Endodermal cell (in vitro differentiated cells): Measurements from ENCODE around the gene LCE3D. TPM values are rescaled to one million over a fixed set of nuclear protein-coding genes. Genes with fewer than 3 reads are reported as not detected.

ENCODE experiments used
- DNase-seq: peaks from one replicate; pipeline ENCODE4 v3.0.0-alpha.2; 2017
- H3K27ac ChIP-seq: 2 replicates; pipeline ENCODE4 v1.5.1; 2013; ENCODE audit warnings: mild to moderate bottlenecking, low read depth, low read length, moderate library complexity
- H3K27me3 ChIP-seq: 2 replicates; pipeline ENCODE4 v1.6.1; 2013; ENCODE audit warnings: mild to moderate bottlenecking, low read length, moderate library complexity; ENCODE audit not compliant: insufficient read depth, control insufficient read depth, poor library complexity, severe bottlenecking
- H3K36me3 ChIP-seq: 2 replicates; pipeline ENCODE4 v1.7.0; 2013; ENCODE audit warnings: mild to moderate bottlenecking, low read length, moderate library complexity; ENCODE audit not compliant: control insufficient read depth, insufficient read depth
- H3K4me1 ChIP-seq: one replicate; pipeline ENCODE4 v1.7.0; 2013; ENCODE audit warnings: low read length; ENCODE audit not compliant: control insufficient read depth, insufficient read depth
- H3K4me3 ChIP-seq: 2 replicates; pipeline ENCODE4 v1.5.1; 2013; ENCODE audit warnings: mild to moderate bottlenecking, low read length, moderate library complexity
- H3K9ac ChIP-seq: 2 replicates; pipeline ENCODE4 v1.6.1; 2013; ENCODE audit warnings: mild to moderate bottlenecking, low read length, moderate library complexity; ENCODE audit not compliant: poor library complexity, severe bottlenecking; ENCODE audit errors: extremely low read depth
- H3K9me3 ChIP-seq: 2 replicates; pipeline ENCODE4 v1.6.1; 2013; ENCODE audit warnings: mild to moderate bottlenecking, low read length, moderate library complexity; ENCODE audit not compliant: control insufficient read depth
- H3K27ac Mint-ChIP-seq: 2 replicates; pipeline ENCODE4 v1.8.0; 2020; ENCODE audit warnings: mixed read lengths
- H3K27me3 Mint-ChIP-seq: 2 replicates; pipeline ENCODE4 v1.8.0; 2021; ENCODE audit warnings: mild to moderate bottlenecking, mixed read lengths; ENCODE audit not compliant: insufficient read depth
- H3K36me3 Mint-ChIP-seq: 2 replicates; pipeline ENCODE4 v1.8.0; 2020; ENCODE audit warnings: low read depth, mixed read lengths
- H3K4me1 Mint-ChIP-seq: 2 replicates; pipeline ENCODE4 v1.8.0; 2020; ENCODE audit warnings: mixed read lengths
- H3K4me3 Mint-ChIP-seq: 2 replicates; pipeline ENCODE4 v1.8.0; 2020; ENCODE audit warnings: mild to moderate bottlenecking, moderate library complexity, mixed read lengths
- H3K9me3 Mint-ChIP-seq: 2 replicates; pipeline ENCODE4 v1.8.0; 2020; ENCODE audit warnings: mild to moderate bottlenecking, mixed read lengths
- CTCF ChIP-seq: fragments of 200-600 bp; sonication (generic); conservative IDR thresholded peaks from 2 replicates; pipeline ENCODE4 v1.5.0; 2021; ENCODE audit warnings: antibody characterized with exemption, mild to moderate bottlenecking
- WGBS, 2 experiments: methylation state at CpG; one replicate each; pipeline versions ENCODE4 v1.1.5 to v1.1.7; 2013; ENCODE audit warnings: missing lambda C conversion rate in 2 of 2, mixed read lengths in 1 of 2; ENCODE audit not compliant: insufficient coverage in 1 of 2, insufficient read length in 1 of 2; 5-methylcytosine and 5-hydroxymethylcytosine counted together
- total RNA-seq, 2 donors: library from RNA; stranded (reverse); fragmentation: NEBNext Ultra II Directional in 1 of 2; extraction: Animal tissue kit (Norgen Biotek cat#: 25700) in 1 of 2; gene quantifications; 2 replicates in 1 of 2; 3 replicates in 1 of 2; pipeline ENCODE4 v1.2.1, GENCODE V29; 2021

Gene LCE3D
- total RNA-seq, 2 donors from 2014 or later: not detected

- no peaks in the 10 kb centered on the region for H3K36me3 ChIP-seq
- Mint-ChIP-seq H3K27ac (no peak overlapping the region), H3K4me1 (no peaks in the 10 kb centered on the region), H3K4me3 (no peak overlapping the region), H3K36me3 (peaks cover 3% of the 10 kb centered on the region), H3K27me3 (no peaks in the 10 kb centered on the region), H3K9me3 (peaks cover 92% of the 10 kb centered on the region)
- no peak overlapping the region for H3K27ac ChIP-seq
- no peak for TF ChIP-seq CTCF
- H3K9ac ChIP-seq: no peak overlapping the region
- DNase-seq: no peak
- no peaks in the 10 kb centered on the region for H3K4me1 ChIP-seq
- no peak overlapping the region for H3K4me3 ChIP-seq
- H3K27me3 ChIP-seq: no peaks in the 10 kb centered on the region
- 17 to 43% methylated on average over 1 to 4 of the region's 4 CpGs for WGBS, 2 experiments
- peaks cover 91% of the 10 kb centered on the region for H3K9me3 ChIP-seq
Measured at GRCh38 chr1:152537496-152537895, 42.8 kb downstream of the LCE3D start.

DNA sequence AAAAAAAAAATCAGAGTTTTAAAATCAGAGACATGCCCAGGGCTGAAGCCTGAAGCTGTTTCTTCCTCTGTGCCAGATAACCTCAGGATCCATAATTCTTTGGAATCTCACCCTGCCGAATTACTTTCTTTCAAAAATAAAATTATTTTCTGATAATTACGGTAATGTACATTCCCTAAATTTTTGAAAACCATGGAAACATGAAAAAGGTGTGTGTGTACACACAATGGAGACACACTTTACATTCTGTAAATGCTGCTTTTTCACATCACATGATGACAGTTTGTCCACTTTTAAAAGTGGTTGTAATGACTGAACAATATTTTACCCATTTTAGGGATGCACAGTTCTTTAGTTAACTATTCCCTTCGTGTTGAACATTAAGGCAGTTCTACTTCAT lies 44.5 kb downstream of the LCE3D start:
- Histone ChIP-seq H3K27ac (no peak overlapping the region), H3K27me3 (no peaks in the 10 kb centered on the region), H3K4me3 (no peak overlapping the region), H3K4me1 (no peaks in the 10 kb centered on the region), H3K36me3 (no peaks in the 10 kb centered on the region), H3K9ac (no peak overlapping the region), H3K9me3 (peaks cover 91% of the 10 kb centered on the region)
- no peaks in the 10 kb centered on the region for H3K4me1 Mint-ChIP-seq
- no peak for TF ChIP-seq CTCF
- H3K27ac Mint-ChIP-seq: no peak overlapping the region
- peaks cover 92% of the 10 kb centered on the region for H3K9me3 Mint-ChIP-seq
- no peak overlapping the region for H3K4me3 Mint-ChIP-seq
- H3K36me3 Mint-ChIP-seq: peaks cover 3% of the 10 kb centered on the region
- no peaks in the 10 kb centered on the region for H3K27me3 Mint-ChIP-seq
- no peak for DNase-seq
- 50 to 58% methylated on average over 2 to 3 of the region's 3 CpGs for WGBS, 2 experiments

DNA sequence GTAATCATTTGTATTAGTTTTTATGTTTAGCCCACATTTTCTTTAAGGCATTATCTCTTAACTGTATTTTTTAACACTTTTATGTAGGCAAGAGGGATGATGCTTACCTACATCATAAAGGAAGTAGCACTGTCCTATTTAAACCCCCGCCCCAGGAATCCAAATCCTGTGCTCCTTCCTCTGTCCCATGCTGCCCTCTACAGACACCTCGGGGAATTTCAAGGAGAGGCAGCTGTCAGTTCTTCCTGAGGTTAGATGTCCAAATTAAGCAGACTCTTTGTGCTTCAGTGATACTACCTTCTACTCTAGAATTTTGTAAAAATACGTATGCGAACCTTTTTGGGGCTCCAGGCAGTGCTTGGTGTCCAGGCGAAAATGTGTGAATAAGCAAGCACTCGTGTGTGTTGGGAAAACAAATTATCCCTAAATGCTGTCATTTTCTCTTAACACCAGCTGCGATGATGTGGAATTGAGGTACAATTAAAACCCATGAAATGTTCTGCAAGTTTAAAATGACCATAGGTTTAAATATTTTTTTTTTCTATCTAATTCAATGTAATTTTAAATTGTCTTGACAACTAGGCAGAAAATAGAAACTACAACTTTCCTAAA lies 46.9 kb downstream of the LCE3D start:
- H3K36me3 ChIP-seq: no peaks in the 10 kb centered on the region
- peaks cover 92% of the 10 kb centered on the region for H3K9me3 ChIP-seq
- Mint-ChIP-seq H3K9me3 (peaks cover 92% of the 10 kb centered on the region), H3K27ac (no peak overlapping the region), H3K4me3 (no peak overlapping the region), H3K27me3 (no peaks in the 10 kb centered on the region), H3K36me3 (peaks cover 3% of the 10 kb centered on the region), H3K4me1 (no peaks in the 10 kb centered on the region)
- no peak overlapping the region for H3K9ac ChIP-seq
- no peak overlapping the region for H3K4me3 ChIP-seq
- peak; percentile 52 for TF ChIP-seq CTCF
- H3K27me3 ChIP-seq: no peaks in the 10 kb centered on the region
- no peak overlapping the region for H3K27ac ChIP-seq
- H3K4me1 ChIP-seq: no peaks in the 10 kb centered on the region
- WGBS, 2 experiments: 68 to 75% methylated on average over 5 to 7 of the region's 7 CpGs
- DNase-seq: peak; percentile 67

Other genes with a start within 250 kb of the LCE3D start
- gene FLG2, start 220.5 kb downstream of the LCE3D start, total RNA-seq: not detected
- gene CRNN, start 166.3 kb downstream of the LCE3D start, total RNA-seq: not detected
- not detected for gene LCE5A, start 69.7 kb downstream of the LCE3D start, total RNA-seq
- not detected for gene CRCT1, start 66.0 kb downstream of the LCE3D start, total RNA-seq
- gene LCE3E, start 13.7 kb downstream of the LCE3D start, total RNA-seq: not detected
- gene LCE3C, start 19.7 kb upstream of the LCE3D start, total RNA-seq: not detected
- not detected for gene LCE3B, start 33.3 kb upstream of the LCE3D start, total RNA-seq
- gene LCE3A, start 42.6 kb upstream of the LCE3D start, total RNA-seq: not detected
- not detected for gene LCE2D, start 82.9 kb upstream of the LCE3D start, total RNA-seq
- gene LCE2C, start 94.8 kb upstream of the LCE3D start, total RNA-seq: not detected
- gene LCE2B, start 105.6 kb upstream of the LCE3D start, total RNA-seq: not detected
- not detected for gene LCE2A, start 117.8 kb upstream of the LCE3D start, total RNA-seq
- gene LCE4A, start 127.6 kb upstream of the LCE3D start, total RNA-seq: not detected
- gene KPRP, start 177.5 kb upstream of the LCE3D start, total RNA-seq: not detected
- gene LCE1F, start 194.6 kb upstream of the LCE3D start, total RNA-seq: not detected
- gene LCE1E, start 205.7 kb upstream of the LCE3D start, total RNA-seq: not detected
- gene LCE1D, start 216.2 kb upstream of the LCE3D start, total RNA-seq: not detected
- not detected for gene LCE1C, start 226.1 kb upstream of the LCE3D start, total RNA-seq
- gene LCE1B, start 231.5 kb upstream of the LCE3D start, total RNA-seq: not detected
- not detected for gene LCE1A, start 247.0 kb upstream of the LCE3D start, total RNA-seq